Metanephros (tissue), 2 donors: Measurements from ENCODE around the gene FAHD2A. TPM values are rescaled to one million over a fixed set of nuclear protein-coding genes. Genes with fewer than 3 reads are reported as not detected.

Source experiments
- small RNA-seq: library from RNA; depleted of rRNA; stranded (forward); fragments of <200 nt; gene quantifications from one replicate; pipeline ENCODE3, GENCODE V24; 2014; ENCODE audit warnings: low replicate concordance
- total RNA-seq: library from RNA; depleted of rRNA; stranded (reverse); fragments of >200 nt; gene quantifications from one replicate; pipeline ENCODE4 v1.2.3, GENCODE V29; 2014

FAHD2A gene, protein sequence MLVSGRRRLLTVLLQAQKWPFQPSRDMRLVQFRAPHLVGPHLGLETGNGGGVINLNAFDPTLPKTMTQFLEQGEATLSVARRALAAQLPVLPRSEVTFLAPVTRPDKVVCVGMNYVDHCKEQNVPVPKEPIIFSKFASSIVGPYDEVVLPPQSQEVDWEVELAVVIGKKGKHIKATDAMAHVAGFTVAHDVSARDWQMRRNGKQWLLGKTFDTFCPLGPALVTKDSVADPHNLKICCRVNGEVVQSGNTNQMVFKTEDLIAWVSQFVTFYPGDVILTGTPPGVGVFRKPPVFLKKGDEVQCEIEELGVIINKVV
- total RNA-seq: 46.1 TPM

GRCh38 chr2:95402370-95403203 lies at the start of gene FAHD2A:
TSS of gene FAHD2A (plus strand) at chr2:95402708. CDS start at chr2:95405559, 2,851 bp downstream.

Small RNA genes within 50 kb of the gene (small RNA-seq; reads per million reads assigned to genes)
- not detected for gene AC133104.2

Other genes with a start within 250 kb of the FAHD2A start
- 25.3 TPM for gene ZNF514, start 242.9 kb upstream of the FAHD2A start, total RNA-seq
- 7.6 TPM for gene ZNF2, start 236.9 kb upstream of the FAHD2A start, total RNA-seq
- gene ZNF892, start 195.2 kb upstream of the FAHD2A start, total RNA-seq: 10.2 TPM
- 34.7 TPM for gene PROM2, start 128.3 kb upstream of the FAHD2A start, total RNA-seq
- gene KCNIP3, start 105.4 kb upstream of the FAHD2A start, total RNA-seq: 13.4 TPM
- 0.35 TPM for gene TRIM43B, start 82.0 kb downstream of the FAHD2A start, total RNA-seq
- gene TRIM43, start 189.3 kb downstream of the FAHD2A start, total RNA-seq: 0.18 TPM